Mammary epithelial cell (primary cell): ENCODE data around the gene ARHGEF28.

Experiments
- CTCF ChIP-seq, 2 donors: IDR thresholded peaks in 1 of 2; conservative IDR thresholded peaks in 1 of 2; 2 replicates each; pipeline ENCODE4 v1.5.1; 2011 to 2012; ENCODE audit warnings: inconsistent platforms in 2 of 2, low read length in 2 of 2, mild to moderate bottlenecking in 2 of 2, control low read depth in 1 of 2, low read depth in 1 of 2; ENCODE audit not compliant: insufficient read depth in 1 of 2; ENCODE audit errors: extremely low read depth in 1 of 2
- EZH2 ChIP-seq: IDR thresholded peaks from 2 replicates; pipeline ENCODE4 v1.6.1; 2012; ENCODE audit warnings: low read length, inconsistent platforms, borderline replicate concordance

GRCh38 chr5:73908846-73909245 is 282.9 kb downstream of the ARHGEF28 start:
- TF ChIP-seq EZH2 (no peak), CTCF (conservative IDR thresholded peaks at IDR 0.05 in 1 of 2, IDR thresholded peaks at IDR 0.05 in 1 of 2; ENCODE audit: extremely low read depth in 1 of 2, insufficient read depth in 1 of 2, low read depth in 1 of 2, low read length in 2 of 2) (no peak)
